RPMI7951 (cell line): ENCODE results near the gene ITGA4. TPM values are rescaled to one million over a fixed set of nuclear protein-coding genes. Genes with fewer than 3 reads are reported as not detected.
"Not testable (repeated sequence)": the region's sequence is repeated elsewhere in the genome, so short reads cannot be mapped to it uniquely, and the experiment has no call there.

Source experiments
- DNase-seq: peaks from one replicate; pipeline ENCODE4 v3.0.0-alpha.2; 2012; ENCODE audit warnings: low read depth
- total RNA-seq: library from RNA; depleted of rRNA; stranded (reverse); fragments of >200 nt; shearing (Covaris generic); gene quantifications from 2 replicates; pipeline ENCODE4 v1.2.3, GENCODE V29; 2014; rRNA removed

The ITGA4 gene
- 78.1 and 89.6 TPM in 2 replicates for total RNA-seq

GRCh38 chr2:181457121-181457740, at the start of gene ITGA4:
Gene ITGA4 (plus strand): TSS chr2:181457386. CDS start chr2:181457655, 269 bp downstream.
- peak; percentile 79 for DNase-seq

- no peak for DNase-seq
Observed at GRCh38 chr2:181408861-181409260, 48.3 kb upstream of the ITGA4 start.

- DNase-seq: peak; percentile 8
Observed at GRCh38 chr2:181411105-181411849, 45.9 kb upstream of the ITGA4 start.

GRCh38 chr2:181419129-181419855, 37.9 kb upstream of the ITGA4 start:
- DNase-seq: no peak

- DNase-seq: no peak
Observed at GRCh38 chr2:181420259-181421130, 36.7 kb upstream of the ITGA4 start.

GRCh38 chr2:181421131-181421458, 36.1 kb upstream of the ITGA4 start:
- no peak for DNase-seq

GRCh38 chr2:181421464-181421863, 35.7 kb upstream of the ITGA4 start:
- no peak for DNase-seq

- no peak for DNase-seq
Observed at GRCh38 chr2:181426672-181427071, 30.5 kb upstream of the ITGA4 start.

GRCh38 chr2:181430406-181431118, 26.6 kb upstream of the ITGA4 start:
- DNase-seq: peak; percentile 55

- DNase-seq: no peak
Observed at GRCh38 chr2:181431674-181432073, 25.5 kb upstream of the ITGA4 start.

GRCh38 chr2:181438261-181438660, 18.9 kb upstream of the ITGA4 start:
- peak; percentile 9 for DNase-seq

- no peak for DNase-seq
Observed at GRCh38 chr2:181440344-181440743, 16.8 kb upstream of the ITGA4 start.

GRCh38 chr2:181440919-181441318, 16.3 kb upstream of the ITGA4 start:
- no peak for DNase-seq

- no peak for DNase-seq
Observed at GRCh38 chr2:181441670-181442069, 15.5 kb upstream of the ITGA4 start.

GRCh38 chr2:181444654-181445053, 12.5 kb upstream of the ITGA4 start:
- DNase-seq: no peak

- DNase-seq: no peak
Observed at GRCh38 chr2:181446985-181447384, 10.2 kb upstream of the ITGA4 start.

- DNase-seq: not testable (repeated sequence)
Observed at GRCh38 chr2:181449278-181449677, 7.9 kb upstream of the ITGA4 start.

GRCh38 chr2:181454686-181455450, 2.3 kb upstream of the ITGA4 start:
- DNase-seq: no peak

- peak; percentile 60 for DNase-seq
Observed at GRCh38 chr2:181456660-181457120, 496 bp upstream of the ITGA4 start.

GRCh38 chr2:181457741-181458425, 697 bp downstream of the ITGA4 start:
- peak; percentile 66 for DNase-seq
